Subcutaneous adipose tissue (tissue), 4 donors: ENCODE data around the gene BID. TPM values are rescaled to one million over a fixed set of nuclear protein-coding genes. Genes with fewer than 3 reads are reported as not detected.

Source experiments
- total RNA-seq, 4 donors: library from RNA; depleted of rRNA; stranded (reverse); fragments of >200 nt; gene quantifications; one replicate each; pipeline ENCODE4 v1.1.0, GENCODE V29; 2016
- TF ChIP-seq, protein P1 (sequence below): fragments of 450-650 bp; IDR thresholded peaks from one replicate; pipeline ENCODE4 v1.5.1; 2016; ENCODE audit warnings: low read depth, mild to moderate bottlenecking, control low read depth, antibody characterized with exemption, moderate library complexity

Gene BID
- total RNA-seq, 4 donors from 2014 or later: 24.2 to 53.0 (median 37.0) TPM

DNA sequence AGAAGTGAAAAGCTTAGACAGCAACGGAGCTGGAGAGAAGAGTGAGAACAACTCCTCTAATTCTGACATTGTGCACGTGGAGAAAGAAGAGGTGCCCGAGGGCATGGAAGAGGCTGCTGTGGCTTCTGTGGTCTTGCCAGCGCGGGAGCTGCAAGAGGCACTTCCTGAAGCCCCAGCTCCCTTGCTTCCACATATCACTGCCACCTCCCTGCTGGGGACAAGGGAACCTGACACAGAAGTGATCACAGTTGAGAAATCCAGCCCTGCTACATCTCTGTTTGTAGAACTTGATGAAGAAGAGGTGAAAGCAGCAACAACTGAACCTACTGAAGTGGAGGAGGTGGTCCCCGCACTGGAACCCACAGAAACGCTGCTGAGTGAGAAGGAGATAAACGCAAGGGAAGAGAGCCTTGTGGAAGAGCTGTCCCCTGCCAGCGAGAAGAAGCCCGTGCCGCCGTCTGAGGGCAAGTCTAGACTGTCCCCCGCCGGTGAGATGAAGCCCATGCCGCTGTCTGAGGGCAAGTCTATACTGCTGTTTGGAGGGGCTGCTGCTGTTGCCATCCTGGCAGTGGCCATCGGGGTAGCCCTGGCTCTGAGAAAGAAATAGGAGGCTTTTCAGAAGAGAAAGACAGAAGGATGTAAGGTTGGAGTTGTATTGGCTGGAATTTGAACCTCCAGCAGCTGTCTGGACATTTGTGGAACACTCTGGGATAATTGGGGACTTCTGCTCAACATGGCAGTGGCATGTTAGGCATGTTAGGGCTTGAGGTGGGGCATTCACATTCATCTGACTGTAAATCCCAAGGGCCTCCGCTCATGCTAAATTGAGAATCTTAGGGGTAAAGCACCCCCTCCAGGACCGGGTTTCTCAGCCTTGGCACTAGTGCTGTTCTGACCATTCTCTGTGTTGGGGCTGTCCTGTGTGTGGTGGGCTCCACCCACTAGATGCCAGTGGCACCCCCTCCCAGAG lies 47.1 kb downstream of the BID start:
- TF ChIP-seq, protein P1, sequence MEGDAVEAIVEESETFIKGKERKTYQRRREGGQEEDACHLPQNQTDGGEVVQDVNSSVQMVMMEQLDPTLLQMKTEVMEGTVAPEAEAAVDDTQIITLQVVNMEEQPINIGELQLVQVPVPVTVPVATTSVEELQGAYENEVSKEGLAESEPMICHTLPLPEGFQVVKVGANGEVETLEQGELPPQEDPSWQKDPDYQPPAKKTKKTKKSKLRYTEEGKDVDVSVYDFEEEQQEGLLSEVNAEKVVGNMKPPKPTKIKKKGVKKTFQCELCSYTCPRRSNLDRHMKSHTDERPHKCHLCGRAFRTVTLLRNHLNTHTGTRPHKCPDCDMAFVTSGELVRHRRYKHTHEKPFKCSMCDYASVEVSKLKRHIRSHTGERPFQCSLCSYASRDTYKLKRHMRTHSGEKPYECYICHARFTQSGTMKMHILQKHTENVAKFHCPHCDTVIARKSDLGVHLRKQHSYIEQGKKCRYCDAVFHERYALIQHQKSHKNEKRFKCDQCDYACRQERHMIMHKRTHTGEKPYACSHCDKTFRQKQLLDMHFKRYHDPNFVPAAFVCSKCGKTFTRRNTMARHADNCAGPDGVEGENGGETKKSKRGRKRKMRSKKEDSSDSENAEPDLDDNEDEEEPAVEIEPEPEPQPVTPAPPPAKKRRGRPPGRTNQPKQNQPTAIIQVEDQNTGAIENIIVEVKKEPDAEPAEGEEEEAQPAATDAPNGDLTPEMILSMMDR: no peak

DNA sequence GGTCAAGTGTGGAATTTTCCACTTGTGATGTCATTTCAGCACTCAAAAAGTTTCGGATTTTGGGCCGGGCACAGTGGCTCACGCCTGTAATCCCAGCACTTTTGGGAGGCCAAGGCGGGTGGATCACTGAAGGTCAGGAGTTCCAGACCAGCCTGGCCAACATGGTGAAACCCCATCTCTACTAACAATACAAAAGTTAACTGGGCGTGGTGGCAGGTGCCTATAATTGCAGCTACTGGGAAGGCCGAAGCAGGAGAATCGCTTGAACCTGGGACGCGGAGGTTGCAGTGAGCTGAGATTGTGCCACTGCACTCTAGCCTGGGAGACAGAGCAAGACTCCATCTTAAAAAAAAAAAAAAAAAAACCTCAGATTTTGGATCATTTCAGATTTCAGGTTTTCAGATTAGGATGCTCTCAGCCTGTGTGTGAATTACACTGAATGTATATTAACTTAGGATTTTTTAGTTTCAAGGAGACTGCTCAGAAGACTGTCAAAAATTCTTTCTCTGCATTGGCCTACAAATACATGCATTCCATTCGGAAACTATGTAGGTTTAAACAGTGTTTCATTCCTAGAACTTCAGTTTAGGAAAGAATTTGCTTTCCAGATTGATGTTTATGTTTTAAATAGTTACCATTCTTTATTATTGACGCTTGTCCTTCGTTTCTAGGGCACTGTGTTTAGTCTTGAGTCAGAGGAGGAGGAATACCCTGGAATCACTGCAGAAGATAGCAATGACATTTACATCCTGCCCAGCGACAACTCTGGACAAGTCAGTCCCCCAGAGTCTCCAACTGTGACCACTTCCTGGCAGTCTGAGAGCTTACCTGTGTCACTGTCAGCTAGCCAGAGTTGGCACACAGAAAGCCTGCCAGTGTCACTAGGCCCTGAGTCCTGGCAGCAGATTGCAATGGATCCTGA lies 48.0 kb downstream of the BID start:
- TF ChIP-seq, protein P1: no peak

DNA sequence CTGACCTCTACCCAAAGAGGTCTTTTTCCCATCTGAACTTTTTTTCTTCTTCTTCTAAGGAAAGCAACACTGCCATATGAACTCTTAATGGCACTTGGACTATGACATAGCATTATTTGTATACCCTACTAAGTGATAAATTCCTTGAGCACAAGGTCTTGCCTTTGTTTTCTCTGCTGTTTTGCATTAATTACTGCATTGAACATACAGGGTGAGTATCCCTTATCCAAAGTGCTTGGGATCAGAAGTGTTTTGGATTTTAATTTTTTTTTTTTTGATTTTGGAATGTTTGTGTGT lies 48.8 kb downstream of the BID start:
- TF ChIP-seq, protein P1: no peak

DNA sequence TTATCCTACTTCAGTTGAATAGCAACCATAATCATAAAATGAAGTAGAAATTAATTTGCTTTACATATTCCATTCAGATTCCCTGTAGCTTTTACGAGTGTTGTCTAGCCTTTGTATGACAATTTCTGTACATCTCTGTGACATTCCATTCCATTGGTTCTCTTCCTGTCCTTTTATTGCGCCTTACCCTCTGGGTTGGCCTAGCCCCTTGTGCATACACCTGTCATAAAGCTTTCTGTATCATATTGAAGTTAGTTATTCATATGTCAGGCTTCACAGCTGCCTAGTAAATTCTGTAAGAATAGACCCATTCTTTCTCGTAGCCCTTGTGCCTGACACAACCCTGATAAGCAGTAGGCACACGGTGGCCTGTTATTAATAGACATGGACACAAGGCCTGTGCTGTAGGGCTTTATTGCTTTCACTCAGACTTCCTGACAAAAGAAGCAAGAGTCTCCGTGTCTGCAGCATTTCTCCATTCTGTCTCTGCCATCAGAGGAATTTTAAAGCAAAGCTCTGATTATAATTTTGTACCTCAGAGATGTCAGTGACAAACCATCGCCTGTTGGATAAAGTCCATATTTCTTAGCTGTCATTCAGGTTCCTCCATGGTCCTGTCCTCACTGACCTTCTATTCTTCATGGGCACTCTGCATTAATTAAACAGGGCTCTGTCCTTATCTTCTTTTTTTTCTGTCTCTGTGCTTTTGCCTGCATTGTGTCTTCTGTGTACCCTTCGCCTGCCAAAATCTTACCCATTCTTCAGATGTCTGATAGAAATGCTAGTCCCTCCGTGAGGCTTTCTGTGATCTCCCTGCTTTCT lies 49.4 kb downstream of the BID start:
- TF ChIP-seq, protein P1: no peak

GRCh38 chr22:17724241-17724640 lies 50.0 kb downstream of the BID start:
- TF ChIP-seq, protein P1: no peak

DNA sequence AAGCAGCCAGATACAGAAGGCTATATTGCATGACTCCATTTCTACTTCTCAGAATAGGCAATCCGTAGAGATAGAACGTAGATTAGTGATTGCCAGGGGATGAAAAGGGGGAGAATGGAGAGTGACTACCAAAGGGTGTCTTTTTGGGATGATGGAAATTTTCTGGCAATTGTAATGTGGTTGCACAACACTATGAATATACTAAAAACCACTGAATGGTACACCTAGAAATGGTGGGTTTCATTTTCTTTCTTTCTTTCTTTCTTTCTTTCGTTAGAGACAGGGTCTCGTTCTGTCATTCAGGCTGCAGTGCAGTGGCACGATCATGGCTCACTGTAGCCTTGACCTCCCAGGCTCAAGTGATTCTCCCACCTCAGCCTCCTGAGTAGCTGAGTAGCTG lies 54.4 kb downstream of the BID start:
- TF ChIP-seq, protein P1: no peak
